ENCODE measurements around the gene SALL3. TPM values are rescaled to one million over a fixed set of nuclear protein-coding genes. Genes with fewer than 3 reads are reported as not detected.

The SALL3 gene
- total RNA-seq, 4 donors from 2014 or later: not detected

DNA sequence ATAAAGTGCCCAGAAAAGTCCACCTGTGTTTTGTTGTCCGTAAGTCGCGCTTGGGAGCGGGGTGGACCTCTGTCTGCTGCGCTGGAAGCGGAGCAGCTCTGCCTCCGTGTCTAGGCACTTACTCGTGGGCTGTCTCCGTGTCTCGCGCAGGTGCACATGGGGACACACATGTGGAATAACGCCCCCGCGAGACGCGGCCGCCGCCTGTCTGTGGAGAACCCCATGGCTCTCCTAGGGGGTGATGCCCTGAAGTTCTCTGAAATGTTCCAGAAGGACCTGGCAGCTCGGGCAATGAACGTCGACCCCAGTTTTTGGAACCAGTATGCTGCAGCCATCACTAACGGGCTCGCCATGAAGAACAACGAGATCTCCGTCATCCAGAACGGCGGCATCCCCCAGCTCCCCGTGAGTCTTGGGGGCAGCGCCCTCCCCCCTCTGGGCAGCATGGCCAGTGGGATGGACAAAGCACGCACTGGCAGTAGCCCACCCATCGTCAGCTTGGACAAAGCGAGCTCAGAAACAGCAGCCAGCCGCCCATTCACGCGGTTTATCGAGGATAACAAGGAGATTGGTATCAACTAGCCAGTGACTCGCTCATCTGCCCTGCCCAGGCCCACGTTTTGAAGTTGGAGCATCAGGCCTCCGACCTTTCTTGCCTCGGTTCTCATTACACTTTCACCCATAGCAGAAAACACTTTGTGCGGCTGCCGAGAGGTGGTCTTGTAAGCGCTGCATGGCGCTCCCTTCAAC is 17.3 kb downstream of the SALL3 start:
- H3K27ac ChIP-seq: no peak overlapping the region
- DNase-seq: peak in 1 of 3 donors; percentile 39
- no peaks in the 10 kb centered on the region for H3K4me1 ChIP-seq
- H3K4me3 ChIP-seq: no peak overlapping the region
- H3K36me3 ChIP-seq: no peaks in the 10 kb centered on the region
- no peaks in the 10 kb centered on the region for H3K27me3 ChIP-seq
- TF ChIP-seq, protein P1, sequence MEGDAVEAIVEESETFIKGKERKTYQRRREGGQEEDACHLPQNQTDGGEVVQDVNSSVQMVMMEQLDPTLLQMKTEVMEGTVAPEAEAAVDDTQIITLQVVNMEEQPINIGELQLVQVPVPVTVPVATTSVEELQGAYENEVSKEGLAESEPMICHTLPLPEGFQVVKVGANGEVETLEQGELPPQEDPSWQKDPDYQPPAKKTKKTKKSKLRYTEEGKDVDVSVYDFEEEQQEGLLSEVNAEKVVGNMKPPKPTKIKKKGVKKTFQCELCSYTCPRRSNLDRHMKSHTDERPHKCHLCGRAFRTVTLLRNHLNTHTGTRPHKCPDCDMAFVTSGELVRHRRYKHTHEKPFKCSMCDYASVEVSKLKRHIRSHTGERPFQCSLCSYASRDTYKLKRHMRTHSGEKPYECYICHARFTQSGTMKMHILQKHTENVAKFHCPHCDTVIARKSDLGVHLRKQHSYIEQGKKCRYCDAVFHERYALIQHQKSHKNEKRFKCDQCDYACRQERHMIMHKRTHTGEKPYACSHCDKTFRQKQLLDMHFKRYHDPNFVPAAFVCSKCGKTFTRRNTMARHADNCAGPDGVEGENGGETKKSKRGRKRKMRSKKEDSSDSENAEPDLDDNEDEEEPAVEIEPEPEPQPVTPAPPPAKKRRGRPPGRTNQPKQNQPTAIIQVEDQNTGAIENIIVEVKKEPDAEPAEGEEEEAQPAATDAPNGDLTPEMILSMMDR (IDR thresholded peaks at IDR 0.05): no peak
- no peak for TF ChIP-seq POLR2A (IDR thresholded peaks at IDR 0.05)
- H3K9me3 ChIP-seq: no peaks in the 10 kb centered on the region

DNA sequence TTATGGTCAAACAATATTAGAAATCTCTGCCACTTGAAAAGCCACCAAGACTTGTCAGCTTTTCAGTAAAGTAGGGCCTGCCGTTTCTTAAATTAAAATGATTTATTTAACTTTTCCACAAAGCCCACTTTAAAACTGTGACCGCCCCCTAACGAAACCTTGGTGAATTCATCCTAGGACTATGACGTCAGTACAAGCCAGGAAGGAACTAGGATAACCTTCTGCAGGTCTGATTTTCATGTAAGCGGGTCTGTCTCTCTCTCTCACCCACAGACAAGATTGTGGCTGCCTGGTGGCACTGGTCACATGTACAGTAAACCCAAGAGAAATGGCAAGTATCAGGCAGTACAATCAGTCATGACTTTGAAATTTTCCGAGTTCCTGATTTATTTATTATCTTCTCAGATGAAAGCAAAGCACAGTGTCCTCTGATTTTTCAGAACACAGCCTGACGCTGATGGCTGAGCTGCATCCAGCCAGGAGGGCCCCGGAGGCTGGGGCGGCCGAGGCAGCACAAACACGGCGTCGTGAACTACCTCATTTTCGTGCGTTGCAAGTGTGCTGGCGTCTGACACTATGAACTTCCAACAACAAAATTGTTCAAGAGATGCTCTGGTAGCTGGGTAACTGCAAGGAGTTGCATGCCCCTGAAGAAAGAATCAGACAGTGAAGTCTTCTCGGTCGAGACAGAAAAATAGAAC is 18.9 kb downstream of the SALL3 start:
- Histone ChIP-seq H3K9me3 (no peaks in the 10 kb centered on the region), H3K36me3 (no peaks in the 10 kb centered on the region), H3K4me1 (no peaks in the 10 kb centered on the region), H3K4me3 (no peak overlapping the region), H3K27ac (no peak overlapping the region), H3K27me3 (no peaks in the 10 kb centered on the region)
- DNase-seq: no peak
- TF ChIP-seq, protein P1 (IDR thresholded peaks at IDR 0.05): no peak
- TF ChIP-seq POLR2A (IDR thresholded peaks at IDR 0.05): no peak

DNA sequence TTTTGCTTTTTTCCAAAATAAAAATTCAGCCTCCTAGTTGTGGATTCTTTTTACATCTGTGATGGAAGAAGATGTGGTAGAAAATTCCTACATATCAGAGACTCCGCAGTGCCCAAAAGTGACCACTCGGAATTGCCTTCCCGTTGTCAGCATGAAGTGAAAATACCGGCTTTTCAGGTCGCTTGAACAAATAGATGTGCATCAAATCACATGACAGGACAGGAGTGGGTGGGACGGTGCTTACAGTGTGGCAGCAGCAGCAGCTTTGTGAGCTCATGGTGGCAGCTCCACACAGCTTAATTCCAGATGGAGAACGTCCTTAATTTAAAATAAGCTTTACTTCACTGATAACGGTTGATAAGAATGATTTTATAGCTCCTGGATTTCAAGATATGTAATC is 20.3 kb downstream of the SALL3 start:
- no peaks in the 10 kb centered on the region for H3K4me1 ChIP-seq
- no peaks in the 10 kb centered on the region for H3K36me3 ChIP-seq
- H3K4me3 ChIP-seq: no peak overlapping the region
- H3K27me3 ChIP-seq: no peaks in the 10 kb centered on the region
- no peaks in the 10 kb centered on the region for H3K9me3 ChIP-seq
- H3K27ac ChIP-seq: no peak overlapping the region
- no peak for DNase-seq
- TF ChIP-seq, protein P1 (IDR thresholded peaks at IDR 0.05): no peak
- no peak for TF ChIP-seq POLR2A (IDR thresholded peaks at IDR 0.05)

DNA sequence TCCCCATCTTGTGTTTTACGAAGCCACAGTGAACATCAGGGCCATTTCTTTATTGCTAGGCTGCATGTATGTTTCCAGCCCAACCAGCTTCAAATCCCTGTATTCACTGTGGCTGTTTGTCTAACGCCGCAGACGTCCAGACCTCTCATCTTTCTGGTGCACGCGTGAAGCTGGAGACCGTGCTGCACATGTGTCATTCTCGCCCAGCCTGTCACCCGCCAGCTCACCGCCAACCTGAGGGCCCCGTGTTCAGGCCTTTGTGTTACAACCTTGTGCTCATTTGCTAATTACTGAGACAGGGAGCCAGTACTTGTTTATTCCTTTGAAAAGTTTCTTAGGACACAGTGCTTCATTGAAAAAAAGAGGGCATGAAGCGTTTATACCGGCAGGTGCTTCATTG is 21.4 kb downstream of the SALL3 start:
- no peak for TF ChIP-seq POLR2A (IDR thresholded peaks at IDR 0.05)
- TF ChIP-seq, protein P1 (IDR thresholded peaks at IDR 0.05): no peak
- Histone ChIP-seq H3K9me3 (no peaks in the 10 kb centered on the region), H3K4me3 (no peak overlapping the region), H3K27me3 (no peaks in the 10 kb centered on the region), H3K4me1 (no peaks in the 10 kb centered on the region), H3K27ac (no peak overlapping the region), H3K36me3 (no peaks in the 10 kb centered on the region)
- DNase-seq: no peak

DNA sequence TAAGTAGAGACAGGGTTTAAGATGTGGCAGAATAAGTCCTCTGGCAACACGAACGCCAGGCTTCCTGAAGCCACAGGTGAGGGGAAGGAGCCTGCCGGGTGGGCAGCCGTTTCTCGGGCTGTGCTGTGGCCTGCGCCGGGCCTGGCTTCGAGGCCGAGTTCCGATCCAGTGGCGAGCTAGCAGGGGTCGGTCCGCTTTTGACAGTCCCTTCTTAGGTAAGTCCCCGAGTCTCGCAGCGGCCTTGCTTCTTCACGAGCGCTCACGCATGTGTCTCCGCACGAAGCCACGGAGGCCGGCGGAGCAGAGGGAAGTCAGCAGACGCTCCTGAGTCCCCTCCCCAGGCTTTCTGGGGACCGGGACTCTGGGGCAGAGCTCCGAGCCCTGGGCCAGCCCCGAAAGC is 26.0 kb downstream of the SALL3 start:
- Histone ChIP-seq H3K27ac (no peak overlapping the region), H3K4me3 (no peak overlapping the region), H3K27me3 (no peaks in the 10 kb centered on the region), H3K4me1 (no peaks in the 10 kb centered on the region), H3K9me3 (no peaks in the 10 kb centered on the region), H3K36me3 (no peaks in the 10 kb centered on the region)
- TF ChIP-seq POLR2A (IDR thresholded peaks at IDR 0.05): no peak
- TF ChIP-seq, protein P1 (IDR thresholded peaks at IDR 0.05): no peak
- peak in 1 of 3 donors; percentile 35 for DNase-seq
